Adrenal gland (tissue), 19 donors: ENCODE data around the gene PJA2. TPM values are rescaled to one million over a fixed set of nuclear protein-coding genes. Genes with fewer than 3 reads are reported as not detected.

Experiments
- DNase-seq, 7 donors: peaks; one replicate each; pipeline ENCODE4 v3.0.0-alpha.2; 2019 to 2020
- H3K27ac ChIP-seq, 5 donors: fragments of 200-600 bp; sonication (generic) in 4 of 5; 1 replicate in 3 of 5; 2 replicates in 2 of 5; pipeline versions ENCODE4 v1.5.1 to v1.8.0; 2016 to 2020; ENCODE audit warnings: mild to moderate bottlenecking in 1 of 5
- H3K27me3 ChIP-seq: fragments of 200-600 bp; 2 replicates; pipeline ENCODE4 v1.8.0; 2021
- H3K36me3 ChIP-seq, 2 donors: fragments of 200-600 bp; replicated peaks in 1 of 2; 1 replicate in 1 of 2; 2 replicates in 1 of 2; pipeline versions ENCODE4 v1.5.1 to v1.8.0; 2018 to 2022
- H3K4me1 ChIP-seq, 2 donors: fragments of 200-600 bp; replicated peaks in 1 of 2; 1 replicate in 1 of 2; 2 replicates in 1 of 2; pipeline versions ENCODE4 v1.5.1 to v1.8.0; 2018 to 2021
- H3K4me3 ChIP-seq, 4 donors: fragments of 200-600 bp; sonication (generic) in 3 of 4; one replicate each; pipeline ENCODE4 v1.5.1; 2016 to 2018
- H3K9me3 ChIP-seq, 3 donors: fragments of 200-600 bp; sonication (generic) in 1 of 3; replicated peaks in 1 of 3; 1 replicate in 2 of 3; 2 replicates in 1 of 3; pipeline versions ENCODE4 v1.5.1 to v1.8.0; 2016 to 2021
- CTCF ChIP-seq, 6 experiments: fragments of 450-650 bp in 4 of 6; fragments of 200-600 bp in 2 of 6; sonication (generic) in 1 of 6; IDR thresholded peaks; 1 replicate in 5 of 6; 2 replicates in 1 of 6; pipeline versions ENCODE4 v1.5.1 to v1.8.0; 2016 to 2021; ENCODE audit warnings: antibody characterized with exemption in 6 of 6, mild to moderate bottlenecking in 2 of 6, moderate library complexity in 1 of 6
- POLR2A ChIP-seq, 2 donors: fragments of 450-650 bp; IDR thresholded peaks; one replicate each; pipeline ENCODE4 v1.6.1; 2017; ENCODE audit warnings: antibody characterized with exemption in 2 of 2, mild to moderate bottlenecking in 2 of 2, moderate library complexity in 1 of 2
- WGBS, 4 donors: extraction: QIAGEN DNeasy Blood & Tissue Kit in 2 of 4; methylation state at CpG; one replicate each; pipeline versions ENCODE4 v1.1.5 to v1.1.7; 2013 to 2017; 5-methylcytosine and 5-hydroxymethylcytosine counted together
- intact Hi-C, 2 donors: fragments of 100-400 bp; cut with DNase I; formaldehyde crosslinking; loops; one replicate each; pipeline versions ENCODE4 v1.14.1 to v1.15.0; 2022 to 2023
- long read RNA-seq, 10 donors: library from polyadenylated mRNA in 3 of 10; unstranded in 2 of 10; stranded (forward) in 1 of 10; transcript quantifications; one replicate each; pipeline ENCODE4 v2.0.0 and lab custom pipeline, GENCODE V29; 2021 to 2026
- polyA plus RNA-seq, 3 donors: library from polyadenylated mRNA; stranded (reverse); fragments of 200-250 nt in 2 of 3; fragments of 350-450 nt in 1 of 3; fragmentation: Illumina TruSeq in 1 of 3; extraction: RNeasy Lipid Tissue Mini Kit (QIAGEN cat#74804) in 1 of 3; gene quantifications; one replicate each; pipeline ENCODE4 v1.2.3, GENCODE V29; 2013 to 2014
- total RNA-seq, 9 donors: library from RNA; depleted of rRNA in 4 of 9; stranded (reverse); fragments of >200 nt in 4 of 9; fragments of 120-200 nt in 1 of 9; fragmentation: NEBNext Ultra II Directional in 1 of 9; extraction: Animal tissue kit (Norgen Biotek cat#: 25700) in 1 of 9; gene quantifications; one replicate each; pipeline versions ENCODE4 v1.1.0 to v1.2.4, GENCODE V29; 2013 to 2023
- donor health status: healthy with polysubstance abuse.
- donor health status: Bipolar disorder and iron deficiency.
- donor health status: DM: yes; HTN: yes; CAD: no.
- donor health status: DM: no; HTN: no; CAD: no.
- donor health status: DM: no; HTN: no; CAD: no.
- donor health status: DM: yes; HTN: yes; CAD: no.

PJA2 gene
- total RNA-seq, result 100 to 1,000 TPM in 4 of 9 donors, 10 to 100 TPM in 5; 65.1 to 126 (median 98.3) TPM
- polyA plus RNA-seq, result 100 to 1,000 TPM in 1 of 3 donors, 10 to 100 TPM in 2; 16.7 to 134 (median 22.6) TPM
- long read RNA-seq, donor 1, full-length matches to known transcripts, result 16 of 38 reads
- long read RNA-seq, donor 1, partial matches to known transcripts, result 22 of 38 reads
- long read RNA-seq, donor 1, other reads (novel, unspliced or antisense), result 0 of 38 reads
- long read RNA-seq, donor 2, full-length matches to known transcripts, result 16 of 41 reads
- long read RNA-seq, donor 2, partial matches to known transcripts, result 25 of 41 reads
- long read RNA-seq, donor 2, other reads (novel, unspliced or antisense), result 0 of 41 reads
- long read RNA-seq, donor 3, full-length matches to known transcripts, result 18 of 36 reads
- long read RNA-seq, donor 3, partial matches to known transcripts, result 18 of 36 reads
- long read RNA-seq, donor 3, other reads (novel, unspliced or antisense), result 0 of 36 reads
- long read RNA-seq, donor 4, full-length matches to known transcripts, result 6 of 20 reads
- long read RNA-seq, donor 4, partial matches to known transcripts, result 14 of 20 reads
- long read RNA-seq, donor 4, other reads (novel, unspliced or antisense), result 0 of 20 reads
- long read RNA-seq, donor 5, full-length matches to known transcripts, result 150 of 174 reads
- long read RNA-seq, donor 5, partial matches to known transcripts, result 9 of 174 reads
- long read RNA-seq, donor 5, other reads (novel, unspliced or antisense), result 15 of 174 reads
- long read RNA-seq, donor 6, full-length matches to known transcripts, result 10 of 38 reads
- long read RNA-seq, donor 6, partial matches to known transcripts, result 23 of 38 reads
- long read RNA-seq, donor 6, other reads (novel, unspliced or antisense), result 5 of 38 reads
- long read RNA-seq, donor 7, full-length matches to known transcripts, result 3 of 15 reads
- long read RNA-seq, donor 7, partial matches to known transcripts, result 12 of 15 reads
- long read RNA-seq, donor 7, other reads (novel, unspliced or antisense), result 0 of 15 reads
- long read RNA-seq, donor 8, full-length matches to known transcripts, result 18 of 66 reads
- long read RNA-seq, donor 8, partial matches to known transcripts, result 48 of 66 reads
- long read RNA-seq, donor 8, other reads (novel, unspliced or antisense), result 0 of 66 reads
- long read RNA-seq, donor 9, full-length matches to known transcripts, result 17 of 37 reads
- long read RNA-seq, donor 9, partial matches to known transcripts, result 20 of 37 reads
- long read RNA-seq, donor 9, other reads (novel, unspliced or antisense), result 0 of 37 reads
- long read RNA-seq, donor 10, full-length matches to known transcripts, result 4 of 14 reads
- long read RNA-seq, donor 10, partial matches to known transcripts, result 10 of 14 reads
- long read RNA-seq, donor 10, other reads (novel, unspliced or antisense), result 0 of 14 reads

GRCh38 chr5:109409844-109410388 is at the start of gene PJA2:
PJA2 (minus strand) TSS chr5:109409974; CDS start chr5:109383433, 26,541 bp downstream.
- Histone ChIP-seq H3K4me1 (peaks cover 6 to 50% of the 10 kb centered on the region in 2 donors), H3K4me3 (peak within 1 kb of the TSS; percentile 76 to 98 (median 88)), H3K36me3 (no peaks in the 10 kb centered on the region), H3K27me3 (no peaks in the 10 kb centered on the region), H3K9me3 (no peaks in the 10 kb centered on the region), H3K27ac (peak within 1 kb of the TSS; percentile 91 to 99 (median 99))
- TF ChIP-seq POLR2A (IDR thresholded peaks at IDR 0.05), result peak; percentile 92 to 96
- peak; percentile 17 to 64 (median 48) for TF ChIP-seq CTCF (IDR thresholded peaks at IDR 0.05)
- WGBS, 4 donors, result 0 to 1% (median 0%) methylated on average over 27 to 44 of the region's 44 CpGs
- intact Hi-C loops, result no loop called here
- DNase-seq, result peak; percentile 99 to 100 (median 100)

- peak in 6 of 7 donors; percentile 22 to 64 (median 40) for DNase-seq
- Histone ChIP-seq H3K4me3 (no peak overlapping the region), H3K27ac (peak overlapping the region in 1 of 5 donors; percentile 20), H3K36me3 (no peaks in the 10 kb centered on the region), H3K27me3 (no peaks in the 10 kb centered on the region), H3K9me3 (no peaks in the 10 kb centered on the region), H3K4me1 (peaks cover 0 to 7% of the 10 kb centered on the region in 2 donors)
- intact Hi-C loops, result loop anchor here in 1 of 2 donors (5.0 kb wide), 1 partner anchor 823 kb away; no protein-coding TSS in a partner anchor
- TF ChIP-seq CTCF (IDR thresholded peaks at IDR 0.05) (no peak), POLR2A (IDR thresholded peaks at IDR 0.05) (no peak)
- 34 to 55% (median 50%) methylated on average over 3 of the region's 3 CpGs for WGBS, 4 donors
Measured at GRCh38 chr5:109455598-109456096, 45.9 kb upstream of the PJA2 start.

GRCh38 chr5:109454731-109455505 is 45.1 kb upstream of the PJA2 start:
- Histone ChIP-seq H3K27me3 (no peaks in the 10 kb centered on the region), H3K27ac (no peak overlapping the region), H3K9me3 (no peaks in the 10 kb centered on the region), H3K4me1 (peaks cover 0 to 7% of the 10 kb centered on the region in 2 donors), H3K4me3 (no peak overlapping the region), H3K36me3 (no peaks in the 10 kb centered on the region)
- 66 to 80% (median 74%) methylated on average over 6 of the region's 6 CpGs for WGBS, 4 donors
- intact Hi-C loops, result loop anchor here in 1 of 2 donors (5.0 kb wide), 1 partner anchor 823 kb away; no protein-coding TSS in a partner anchor
- TF ChIP-seq POLR2A (IDR thresholded peaks at IDR 0.05) (no peak), CTCF (IDR thresholded peaks at IDR 0.05) (no peak)
- DNase-seq, result no peak
